Measurements from ENCODE around the gene ZNF836. TPM values are rescaled to one million over a fixed set of nuclear protein-coding genes. Genes with fewer than 3 reads are reported as not detected.

Gene ZNF836
- total RNA-seq, 1 experiment from 2014 or later: 12.8 TPM

DNA sequence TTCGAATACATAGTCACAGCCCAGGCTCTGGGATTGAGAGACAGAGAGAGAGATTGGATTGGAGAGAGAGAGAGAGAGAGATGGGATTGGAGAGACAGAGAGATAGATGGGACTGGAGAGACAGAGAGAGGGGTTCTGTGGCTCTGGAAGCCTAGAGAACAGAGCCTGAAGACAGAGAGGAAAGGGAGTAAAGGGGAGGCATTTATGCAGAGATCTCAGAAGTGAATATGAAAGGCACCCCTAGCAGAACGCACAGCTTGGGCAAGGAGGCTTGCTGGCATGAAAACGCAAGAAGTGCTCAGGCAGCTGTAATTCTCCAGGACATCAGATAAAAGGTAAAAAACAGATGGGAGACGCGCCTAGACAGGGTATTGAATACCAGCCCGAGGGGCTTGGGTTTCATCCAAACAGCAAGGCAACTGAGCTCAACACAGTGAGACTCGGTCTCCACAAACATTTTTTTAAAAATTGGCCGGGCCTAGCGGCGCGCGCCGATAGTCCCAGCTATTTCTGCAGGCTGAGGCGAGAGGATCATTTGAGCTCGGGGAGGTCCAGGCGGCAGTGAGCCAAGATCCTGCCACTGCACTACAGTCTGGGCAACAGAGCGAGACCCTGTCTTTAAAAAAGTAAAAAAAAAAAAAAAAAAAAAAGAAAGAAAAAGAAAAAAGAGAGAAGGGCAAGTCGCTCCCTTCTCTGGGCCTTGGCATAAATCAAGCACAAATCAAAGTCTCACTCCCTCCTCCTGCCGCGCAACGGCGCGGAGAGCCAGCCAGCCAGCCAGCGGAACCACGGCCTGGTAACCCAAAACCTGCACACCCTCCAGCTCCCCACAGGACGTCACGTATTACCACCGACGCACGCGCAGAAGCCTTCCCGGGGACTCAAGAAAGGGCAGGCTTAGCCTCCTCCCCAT is 17.7 kb upstream of the ZNF836 start:
- no peak for DNase-seq (ENCODE audit: low read depth)

DNA sequence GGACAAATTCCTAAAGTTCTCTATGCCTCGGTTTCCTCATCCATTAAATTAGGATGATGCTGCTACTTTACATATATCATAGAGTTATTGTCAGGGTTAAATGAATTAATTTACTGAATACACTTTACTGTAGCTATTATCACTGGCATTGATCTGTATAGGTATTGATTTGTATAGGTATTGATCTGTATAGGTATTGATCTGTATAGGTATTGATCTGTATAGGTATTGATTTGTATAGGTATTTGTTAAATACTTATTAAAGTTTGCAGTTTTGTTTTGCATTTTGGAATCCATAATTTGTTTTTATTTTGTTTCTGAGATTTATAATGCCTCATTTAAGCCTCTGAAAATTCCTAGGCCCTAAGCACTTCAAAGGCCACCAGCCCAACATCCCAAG is 16.0 kb upstream of the ZNF836 start:
- DNase-seq (ENCODE audit: low read depth): no peak

DNA sequence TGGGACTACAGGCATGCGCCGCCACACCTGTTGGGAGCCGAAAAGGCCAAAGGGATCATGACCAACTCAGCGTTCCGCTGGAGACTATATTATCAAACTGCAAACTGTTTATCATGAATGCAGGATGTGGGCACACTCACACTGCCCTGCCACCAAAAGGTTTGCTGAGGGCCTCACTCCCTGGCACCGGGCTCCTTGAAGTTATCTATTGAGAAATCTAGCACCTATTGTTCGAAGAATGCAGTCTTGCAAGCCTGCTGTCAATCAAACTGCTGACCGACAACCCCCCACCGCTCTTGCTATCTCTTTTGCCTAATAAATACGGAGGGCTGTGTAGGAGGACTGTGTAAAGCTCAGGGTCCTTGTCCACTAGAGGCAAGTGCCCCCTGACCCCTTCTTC is 5.2 kb upstream of the ZNF836 start:
- DNase-seq (ENCODE audit: low read depth): no peak

DNA sequence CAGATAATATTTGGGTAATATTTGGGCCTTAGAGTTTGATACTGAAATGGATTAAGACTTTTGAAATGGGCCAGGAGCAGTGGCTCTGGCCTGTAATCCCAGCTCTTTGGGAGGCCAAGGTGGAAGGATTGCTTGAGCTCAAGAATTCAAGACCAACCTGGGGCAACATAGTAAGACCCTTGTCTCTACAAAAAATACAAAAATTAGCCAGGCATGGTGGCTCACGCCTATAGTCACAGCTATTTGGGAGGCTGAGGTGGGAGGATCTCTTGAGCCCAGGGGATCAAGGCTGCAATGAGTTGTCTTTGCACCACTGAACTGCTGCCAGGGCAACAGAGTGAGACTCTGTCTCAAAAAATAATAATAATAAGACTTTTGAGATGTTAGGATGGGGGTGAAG is 926 bp upstream of the ZNF836 start:
- DNase-seq (ENCODE audit: low read depth): no peak

DNA sequence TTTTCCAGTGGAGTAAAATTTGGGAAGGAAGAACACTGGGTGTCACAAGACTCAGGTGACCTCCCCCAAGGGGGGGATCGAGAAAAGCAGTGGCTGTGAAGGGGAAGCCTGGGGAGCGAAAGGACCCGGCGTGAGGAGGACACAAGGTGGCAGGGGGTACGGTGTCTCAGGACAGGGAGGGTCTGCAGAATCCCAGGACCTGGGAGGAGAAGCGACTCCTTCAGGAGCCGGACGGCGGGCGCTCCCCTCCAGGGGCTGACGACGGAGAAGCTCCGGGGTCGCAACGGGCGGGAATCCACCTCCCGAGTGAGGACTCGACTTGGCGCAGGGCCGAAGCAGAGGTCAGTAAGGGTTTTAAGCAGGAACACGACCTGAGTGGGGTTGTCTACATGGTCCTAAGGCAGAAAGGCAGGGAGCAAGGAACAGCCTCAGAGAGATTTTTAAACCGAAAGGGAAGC is 529 bp downstream of the ZNF836 start:
- peak; percentile 3 for DNase-seq (ENCODE audit: low read depth)

DNA sequence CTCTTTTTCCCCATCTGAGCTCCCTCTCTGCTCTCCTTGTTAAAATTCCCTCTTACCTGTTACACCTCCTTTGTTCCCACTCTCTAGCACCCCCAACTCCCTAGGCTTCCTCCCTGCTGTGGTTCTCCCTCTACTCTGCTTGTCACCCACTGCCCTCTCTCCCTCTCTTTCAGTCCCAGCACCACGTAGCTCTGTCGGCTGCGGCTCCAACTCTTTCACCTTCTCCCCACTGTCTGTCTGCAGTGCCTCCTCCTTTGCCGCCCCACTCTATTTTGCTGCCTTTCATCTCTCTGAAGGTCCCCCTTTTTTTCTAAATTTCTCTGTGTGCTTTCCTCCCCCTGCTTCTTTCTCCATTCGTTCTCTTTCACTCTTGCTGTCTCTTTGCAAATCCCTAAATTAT is 1.1 kb downstream of the ZNF836 start:
- no peak for DNase-seq (ENCODE audit: low read depth)

DNA sequence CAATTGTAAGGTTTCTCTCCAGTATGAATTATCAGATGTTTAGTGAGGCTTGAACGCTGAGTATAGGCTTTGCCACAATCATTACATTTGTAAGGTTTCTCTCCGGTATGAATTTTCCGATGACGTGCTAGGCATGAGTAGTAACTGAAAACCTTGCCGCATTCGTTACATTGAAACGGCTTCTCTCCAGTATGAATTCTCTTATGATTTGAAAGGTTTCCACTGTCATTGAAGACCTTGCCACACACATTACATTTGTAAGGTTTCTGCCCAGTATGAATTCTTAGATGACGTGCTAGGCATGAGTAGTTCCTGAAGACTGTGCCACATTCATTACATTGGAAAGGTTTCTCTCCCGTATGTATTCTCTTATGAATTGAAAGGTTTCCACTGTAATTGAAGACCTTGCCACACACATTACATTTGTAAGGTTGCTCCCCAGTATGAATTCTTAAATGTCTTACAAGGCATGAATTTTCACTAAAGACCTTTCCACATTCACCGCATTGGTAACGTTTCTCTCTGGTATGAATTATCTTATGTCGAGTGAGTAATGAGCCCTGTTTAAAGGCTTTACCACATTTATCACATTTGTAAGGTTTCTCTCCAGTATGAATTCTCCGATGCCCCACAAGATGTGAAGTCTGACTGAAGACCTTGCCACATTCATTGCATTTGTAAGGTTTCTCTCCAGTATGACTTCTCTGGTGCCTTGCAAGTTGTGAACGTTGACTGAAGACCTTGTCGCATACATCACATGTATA is 15.6 kb downstream of the ZNF836 start:
- no peak for DNase-seq (ENCODE audit: low read depth)

DNA sequence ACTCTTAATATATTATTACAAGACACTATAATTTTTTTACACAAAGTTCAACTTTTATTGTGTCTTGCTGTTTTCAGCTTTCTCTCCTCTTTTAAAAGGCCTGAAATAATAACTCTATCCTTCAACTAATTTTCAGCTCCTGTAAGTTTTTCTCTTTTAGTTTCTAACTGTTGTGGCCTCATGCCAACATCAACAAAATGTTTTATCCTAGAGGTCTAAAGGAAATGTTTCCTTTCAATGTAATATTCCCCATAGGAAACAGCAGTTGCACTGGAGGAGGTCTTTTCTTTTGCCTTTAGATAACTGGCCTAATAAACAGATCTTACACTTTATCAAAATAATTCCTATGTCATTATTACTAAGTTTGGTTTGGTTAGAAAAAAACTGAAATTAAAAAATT is 23.2 kb downstream of the ZNF836 start:
- peak; percentile 11 for DNase-seq (ENCODE audit: low read depth)

DNA sequence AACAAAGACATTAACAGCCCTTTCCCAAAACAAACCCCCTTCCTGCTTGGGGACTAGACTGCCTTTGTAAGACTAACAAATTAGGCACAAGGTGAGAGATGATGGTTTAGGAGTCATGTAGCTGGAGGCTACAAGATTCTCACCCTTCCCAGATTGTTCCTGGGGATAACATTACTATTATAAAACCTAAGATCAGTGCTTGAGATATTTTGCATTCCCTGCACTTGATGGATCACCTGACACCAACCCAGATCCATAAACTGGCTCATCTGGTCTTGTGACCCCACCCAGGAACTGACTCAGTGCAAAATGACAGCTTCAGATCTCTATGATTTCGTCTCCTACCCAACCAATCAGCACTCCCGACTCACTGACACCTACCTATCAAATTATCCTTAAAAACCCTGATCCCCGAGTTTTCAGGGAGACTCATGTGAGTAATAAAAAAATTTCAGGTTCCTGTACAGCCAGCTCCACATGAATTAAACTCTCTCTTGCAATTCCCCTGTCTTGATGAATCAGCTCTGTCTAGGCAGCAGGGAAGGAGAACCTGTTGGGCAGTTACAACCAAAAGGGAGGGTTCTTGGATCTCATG is 29.3 kb downstream of the ZNF836 start:
- DNase-seq (ENCODE audit: low read depth): no peak

DNA sequence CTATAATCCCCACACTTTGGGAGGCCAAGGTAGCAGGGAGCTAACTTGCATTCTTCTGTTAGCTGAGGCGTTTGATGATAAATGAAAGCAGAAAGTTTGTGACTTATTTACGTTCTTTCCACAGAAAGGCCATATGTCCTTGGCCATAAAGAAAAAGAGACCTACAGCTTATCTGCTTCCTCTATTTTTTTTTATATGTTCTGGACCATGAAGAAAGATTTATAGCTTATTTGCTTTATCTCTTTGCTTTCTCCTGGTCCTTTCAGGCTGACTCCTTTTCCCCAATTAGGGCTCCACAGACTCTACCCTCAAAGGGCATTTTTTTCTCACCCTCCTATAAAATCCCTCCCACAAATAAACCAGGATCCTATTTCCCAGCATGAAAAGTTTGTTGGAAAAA is 30.2 kb downstream of the ZNF836 start:
- no peak for DNase-seq (ENCODE audit: low read depth)

DNA sequence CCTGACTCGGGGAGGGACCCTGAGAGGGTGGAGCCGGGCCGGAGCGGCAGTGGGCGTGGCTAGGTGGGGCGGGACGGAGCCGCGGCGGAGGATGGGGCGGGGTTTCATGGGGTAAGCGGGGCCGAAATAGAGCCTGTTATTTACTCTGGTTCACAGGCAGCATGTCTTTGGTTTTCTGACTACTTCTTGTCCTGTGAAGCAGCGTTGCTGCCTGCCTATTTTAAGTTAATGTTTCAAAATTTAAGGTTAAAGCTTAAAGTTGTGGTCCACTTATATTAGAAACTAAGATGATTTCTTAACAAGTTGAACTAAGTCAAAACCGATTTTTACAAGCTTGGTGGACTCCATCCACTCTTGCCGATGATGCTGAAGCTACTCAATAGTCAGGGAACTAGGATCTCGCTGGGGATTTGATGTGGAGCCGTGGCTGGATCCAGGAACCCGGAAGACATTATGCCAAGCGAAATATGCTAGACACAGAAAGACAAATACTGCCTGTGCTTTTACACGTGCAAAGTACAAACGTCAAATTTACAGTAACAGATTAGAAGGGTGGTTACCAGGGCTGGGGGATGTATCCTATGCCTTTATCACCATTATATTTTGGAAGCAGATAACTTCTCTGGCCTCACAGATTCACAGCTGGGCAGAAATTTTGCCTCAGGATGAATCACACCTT is 31.2 kb downstream of the ZNF836 start:
- peak; percentile 29 for DNase-seq (ENCODE audit: low read depth)

DNA sequence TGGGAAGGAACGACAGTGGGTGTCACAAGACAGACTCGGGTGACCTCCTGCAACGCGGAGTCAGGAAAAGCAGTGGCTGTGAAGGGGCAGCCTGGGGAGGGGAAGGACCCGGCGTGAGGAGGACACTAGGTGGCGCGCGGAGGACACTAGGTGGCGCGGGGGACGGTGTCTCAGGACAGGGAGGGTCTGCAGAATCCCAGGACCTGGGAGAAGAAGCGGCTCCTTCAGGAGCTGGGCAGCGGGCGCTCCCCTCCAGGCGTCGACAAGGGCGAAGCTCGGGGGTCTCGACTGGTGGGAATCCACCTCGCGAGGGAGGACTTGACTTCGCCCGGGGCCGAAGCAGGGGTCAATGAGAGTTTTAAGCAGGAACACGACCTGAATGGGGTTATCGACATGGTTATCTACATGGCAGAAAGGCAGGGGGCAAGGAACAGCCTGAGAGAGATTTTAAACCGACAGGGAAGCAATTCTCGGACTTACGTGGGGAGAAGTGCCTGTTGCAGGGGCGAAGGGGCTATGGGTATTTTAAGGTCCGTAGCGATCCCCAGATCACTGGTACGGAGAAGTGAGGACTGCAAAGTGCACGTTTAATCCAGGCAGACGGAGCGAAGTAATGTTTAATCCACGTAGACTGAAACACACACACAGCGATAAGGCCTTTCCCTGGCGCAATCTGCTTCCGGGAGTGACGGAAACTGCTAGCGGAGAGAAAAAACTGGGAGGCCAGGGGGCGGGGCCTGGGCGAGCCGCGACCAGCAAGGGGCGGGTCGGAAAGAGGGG is 32.0 kb downstream of the ZNF836 start, which contains the start of gene ZNF616:
Gene ZNF616, minus strand, starts transcription at position 687 of the 780 bp plus-strand sequence. CDS start 9,426 bp downstream, outside the sequence.
- peak; percentile 93 for DNase-seq (ENCODE audit: low read depth)

DNA sequence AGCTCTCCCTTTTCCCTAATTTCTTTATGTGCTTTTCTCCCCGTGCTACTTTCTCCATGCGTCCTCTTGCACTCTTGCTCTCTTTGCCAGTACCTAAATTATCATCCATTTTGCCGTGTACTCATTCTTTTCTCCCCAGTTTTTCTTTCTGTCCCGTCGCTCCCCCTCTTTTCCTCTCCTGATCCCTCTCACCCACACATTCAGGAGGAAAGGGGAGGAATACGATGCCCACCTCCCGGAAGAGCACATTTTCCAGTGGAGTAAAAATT is 32.5 kb downstream of the ZNF836 start:
- DNase-seq (ENCODE audit: low read depth): no peak

DNA sequence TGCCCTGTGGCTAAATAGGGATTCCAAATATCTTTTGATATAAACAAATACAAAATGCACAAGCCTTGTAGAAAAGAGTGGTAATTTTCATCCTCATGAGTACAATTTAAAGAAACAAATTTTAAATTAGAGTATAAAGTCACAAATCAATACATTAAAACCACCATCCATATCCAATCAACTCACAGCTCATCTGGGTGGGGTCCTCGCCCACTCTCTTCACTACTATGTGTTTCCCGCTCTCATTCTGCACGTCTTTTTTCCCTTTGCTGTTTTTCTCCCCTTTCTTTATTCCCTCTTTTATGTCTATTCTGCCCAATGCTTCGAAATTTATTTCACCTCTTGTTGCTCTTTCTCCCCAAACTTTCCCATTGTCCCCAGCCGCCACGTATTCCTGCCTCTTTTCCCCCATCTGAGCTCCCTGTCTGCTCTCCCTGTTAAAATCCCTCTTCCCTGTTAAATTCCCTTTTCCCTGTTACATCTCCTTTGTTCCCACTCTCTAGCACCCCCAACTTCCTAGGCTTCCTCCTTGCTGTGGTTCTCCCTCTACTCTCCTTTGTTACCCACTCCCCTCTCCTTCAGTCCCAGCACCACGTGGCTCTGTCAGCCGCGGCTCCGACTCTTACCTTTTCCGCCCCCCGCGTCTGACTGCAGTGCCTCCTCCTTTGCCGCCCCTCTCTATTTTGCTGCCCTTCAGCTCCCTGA is 33.0 kb downstream of the ZNF836 start:
- DNase-seq (ENCODE audit: low read depth): peak; percentile 18

DNA sequence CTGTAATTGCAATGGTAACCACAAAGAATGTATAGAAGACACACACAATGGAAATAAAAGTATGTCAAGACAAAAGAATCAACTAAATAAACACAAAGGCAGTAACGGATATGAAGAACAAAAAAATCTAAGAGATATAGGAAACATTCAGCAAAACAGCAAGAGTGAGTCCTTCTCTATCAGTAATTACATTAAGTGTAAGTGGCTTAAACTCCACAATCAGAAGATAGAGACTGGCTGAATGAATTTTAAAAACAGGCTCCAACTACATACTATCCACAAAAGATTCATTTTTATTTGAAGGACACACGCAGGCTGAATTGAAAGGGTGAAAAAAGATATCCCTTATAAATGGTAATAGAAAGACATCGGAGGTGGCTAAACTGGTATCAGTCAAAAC is 51.1 kb downstream of the ZNF836 start:
- no peak for DNase-seq (ENCODE audit: low read depth)

DNA sequence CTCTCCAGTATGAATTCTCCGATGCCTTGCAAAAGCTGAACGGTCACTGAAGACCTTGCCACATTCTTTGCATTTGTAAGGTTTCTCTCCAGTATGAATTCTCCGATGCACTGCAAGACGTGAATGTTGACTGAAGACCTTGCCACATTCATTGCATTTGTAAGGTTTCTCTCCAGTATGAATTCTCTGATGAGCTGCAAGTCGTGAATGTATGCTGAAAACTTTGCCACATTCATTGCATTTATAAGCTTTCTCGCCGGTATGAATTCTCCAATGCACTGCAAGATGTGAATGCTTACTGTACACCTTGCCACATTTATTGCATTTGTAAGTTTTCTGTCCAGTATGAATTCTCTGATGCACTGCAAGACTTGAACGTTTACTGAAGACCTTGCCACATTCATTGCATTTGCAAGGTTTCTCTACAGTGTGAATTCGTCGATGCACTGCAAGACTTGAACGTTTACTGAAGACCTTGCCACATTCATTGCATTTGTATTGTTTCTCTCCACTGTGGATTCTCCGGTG is 55.8 kb downstream of the ZNF836 start:
- DNase-seq (ENCODE audit: low read depth): no peak

DNA sequence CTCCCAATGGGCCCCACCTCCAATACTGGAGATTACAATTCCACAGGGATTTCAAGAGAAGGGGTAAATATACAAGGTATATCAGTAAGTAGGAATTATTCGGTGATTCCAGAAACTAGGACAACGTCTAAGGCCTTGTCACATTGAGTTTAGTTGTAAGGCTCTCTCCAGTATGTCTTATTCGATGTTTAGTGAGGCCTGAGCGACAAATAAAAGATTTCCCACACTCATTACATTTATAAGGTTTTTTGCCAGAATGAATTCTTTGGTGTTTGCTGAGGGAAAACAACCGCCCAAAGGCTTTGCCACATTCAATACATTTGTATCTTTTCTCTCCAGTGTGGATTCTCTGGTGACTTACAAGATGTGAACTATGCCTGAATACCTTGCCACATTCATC is 56.7 kb downstream of the ZNF836 start:
- no peak for DNase-seq (ENCODE audit: low read depth)

DNA sequence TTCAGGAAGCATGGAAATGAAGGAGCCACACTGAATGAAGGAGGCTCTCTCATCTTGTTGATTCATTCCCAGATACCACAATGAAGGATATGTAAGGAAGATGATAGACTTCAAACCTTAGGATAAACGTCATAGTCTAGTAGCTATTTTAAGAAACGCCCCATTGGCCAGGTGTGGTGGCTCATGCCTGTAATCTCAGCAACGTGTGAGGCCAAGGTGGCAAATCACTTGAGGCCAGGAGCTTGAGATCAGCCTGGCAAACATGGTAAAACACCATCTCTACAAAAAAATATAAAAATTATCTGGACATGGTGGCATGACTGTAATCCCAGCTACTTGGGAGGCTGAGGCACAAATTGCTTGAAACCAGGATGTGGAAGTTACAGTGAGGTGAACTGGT is 58.8 kb downstream of the ZNF836 start:
- DNase-seq (ENCODE audit: low read depth): no peak

DNA sequence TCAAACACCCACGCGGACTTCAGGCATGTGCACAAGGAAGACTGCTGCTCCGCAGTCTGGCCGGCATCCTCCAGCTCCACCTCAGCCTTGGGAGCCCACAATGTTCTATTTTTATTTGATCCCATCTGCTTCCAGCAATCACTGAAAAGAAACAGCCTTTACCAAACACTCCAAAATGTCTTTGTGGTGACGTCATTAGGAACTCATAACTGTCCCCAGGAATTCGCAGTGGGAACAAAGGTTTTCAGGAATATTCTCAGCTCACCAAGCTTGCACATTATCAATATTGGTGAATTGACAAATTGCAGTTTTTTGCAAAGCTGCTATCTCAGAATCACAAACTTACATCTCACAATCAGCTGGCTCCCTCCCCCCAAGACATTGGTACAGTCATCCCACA is 60.6 kb downstream of the ZNF836 start:
- no peak for DNase-seq (ENCODE audit: low read depth)
